Medulla oblongata (tissue), 1 donor: ENCODE measurements around the gene ADTRP.
A peak's percentile ranks its signal among the peaks of the same experiment; 100 is the strongest.

Source experiments
- DNase-seq: peaks from one replicate; pipeline ENCODE4 v3.0.0-alpha.2; 2015; ENCODE audit errors: extremely low spot score

The ADTRP gene, protein sequence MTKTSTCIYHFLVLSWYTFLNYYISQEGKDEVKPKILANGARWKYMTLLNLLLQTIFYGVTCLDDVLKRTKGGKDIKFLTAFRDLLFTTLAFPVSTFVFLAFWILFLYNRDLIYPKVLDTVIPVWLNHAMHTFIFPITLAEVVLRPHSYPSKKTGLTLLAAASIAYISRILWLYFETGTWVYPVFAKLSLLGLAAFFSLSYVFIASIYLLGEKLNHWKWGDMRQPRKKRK

DNA sequence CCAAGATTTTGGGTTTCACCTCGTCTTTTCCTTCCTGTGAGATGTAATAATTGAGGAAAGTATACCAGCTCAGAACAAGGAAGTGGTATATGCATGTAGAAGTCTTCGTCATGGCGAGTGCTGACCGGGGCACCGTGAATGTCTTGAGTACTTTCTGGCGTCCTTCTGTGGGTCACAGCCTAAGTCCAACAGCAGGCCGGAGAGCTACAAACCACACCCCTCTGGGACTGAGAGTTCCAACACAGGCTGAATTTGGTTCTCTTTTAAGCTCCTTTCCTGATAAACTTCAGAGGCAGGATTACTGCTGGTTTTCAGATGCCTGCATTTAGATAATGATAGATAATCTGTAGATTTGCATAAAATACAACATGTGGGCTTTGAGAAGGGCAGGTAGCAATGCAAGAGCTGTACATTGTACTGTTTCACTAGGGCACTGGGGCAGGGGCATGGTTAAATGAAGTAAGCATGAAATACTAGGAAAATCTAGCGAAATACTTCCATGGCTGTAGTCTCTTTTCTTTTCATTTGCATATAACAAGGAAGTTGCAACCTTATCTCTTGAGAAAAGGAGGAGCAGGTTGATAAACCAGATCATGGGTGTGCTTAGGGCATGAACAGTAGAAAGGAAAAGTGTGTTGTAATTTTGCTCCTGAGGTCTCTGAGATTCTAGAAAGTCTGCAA is at the start of gene ADTRP:
Gene ADTRP, minus strand, starts transcription at position 156 of the 681 bp plus-strand sequence. Its CDS starts 44 bp downstream, at position 112.
- DNase-seq: no peak

DNA sequence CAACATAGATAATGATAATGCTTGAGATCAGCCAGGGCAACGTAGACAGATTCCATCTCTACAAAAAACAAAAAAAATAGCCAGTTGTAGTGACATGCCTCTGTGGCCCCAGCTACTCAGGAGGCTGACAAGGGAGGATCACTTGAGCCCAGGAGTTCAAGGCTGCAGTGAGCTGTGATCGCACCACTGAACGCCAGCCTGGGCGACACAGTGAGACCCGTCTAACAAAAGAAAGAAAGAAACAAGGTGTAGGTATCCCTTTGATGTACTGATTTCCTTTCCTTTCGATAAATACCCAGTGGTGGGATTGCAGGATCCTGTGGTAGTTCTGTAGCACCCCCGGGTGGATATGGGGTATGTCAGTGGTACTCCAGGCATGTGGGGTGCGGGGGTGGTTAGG is 48.2 kb upstream of the ADTRP start:
- no peak for DNase-seq

DNA sequence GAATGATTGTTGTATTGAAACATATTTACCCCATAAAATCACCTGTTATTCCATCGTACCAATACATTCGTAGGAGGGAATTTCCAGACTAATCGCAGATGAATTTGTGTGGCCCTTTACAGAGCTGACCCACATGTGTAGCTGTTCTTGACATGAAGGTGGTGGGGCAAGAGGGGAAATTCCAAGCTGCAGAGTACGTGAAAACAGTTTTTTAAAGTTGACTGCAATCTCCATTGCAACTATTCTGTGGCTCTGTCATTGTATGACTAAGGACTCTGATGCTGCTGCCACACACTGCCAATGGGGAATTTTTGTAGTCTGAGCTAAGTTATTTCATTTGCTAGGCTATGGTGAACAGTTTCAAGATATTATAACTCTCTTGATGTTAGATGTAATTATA is 46.4 kb upstream of the ADTRP start:
- no peak for DNase-seq

DNA sequence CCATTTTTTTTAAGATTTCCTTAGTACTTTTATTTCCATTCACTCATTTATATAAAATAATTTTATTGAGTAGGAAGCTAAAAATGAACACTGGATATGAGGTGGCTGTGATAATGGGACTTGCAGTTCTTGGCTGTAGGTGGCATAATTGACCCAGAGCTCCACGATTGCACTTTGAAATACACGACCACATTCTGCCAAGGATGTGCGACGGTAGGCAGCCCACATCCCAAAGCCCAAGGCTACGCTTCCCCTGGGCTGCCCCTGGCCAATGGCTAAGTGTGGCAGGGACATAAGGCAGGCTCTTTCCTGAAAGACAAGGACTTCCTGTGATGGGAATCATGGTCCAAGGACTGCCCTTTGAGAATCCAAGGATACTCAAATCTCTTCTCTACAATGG is 43.7 kb upstream of the ADTRP start:
- peak; percentile 22 for DNase-seq

DNA sequence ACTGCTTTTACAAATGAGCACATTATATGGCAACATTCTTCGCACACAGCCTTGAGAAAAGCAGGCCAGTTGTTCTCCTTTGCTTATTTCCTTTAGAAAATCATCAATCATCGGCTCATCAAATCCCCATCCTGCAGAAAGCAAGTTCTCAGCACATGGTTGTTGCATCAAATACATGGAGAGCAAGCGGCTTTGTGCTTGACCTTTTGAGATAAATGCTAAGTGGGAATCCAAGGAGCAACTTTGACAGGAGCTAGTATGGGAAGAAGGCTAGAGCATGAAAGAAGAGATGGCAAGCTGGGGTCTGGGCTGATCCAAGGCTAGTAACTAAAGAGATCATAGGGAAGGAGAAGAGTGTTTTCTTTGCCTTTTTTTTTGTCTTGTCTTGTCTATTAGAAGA is 43.2 kb upstream of the ADTRP start:
- no peak for DNase-seq

DNA sequence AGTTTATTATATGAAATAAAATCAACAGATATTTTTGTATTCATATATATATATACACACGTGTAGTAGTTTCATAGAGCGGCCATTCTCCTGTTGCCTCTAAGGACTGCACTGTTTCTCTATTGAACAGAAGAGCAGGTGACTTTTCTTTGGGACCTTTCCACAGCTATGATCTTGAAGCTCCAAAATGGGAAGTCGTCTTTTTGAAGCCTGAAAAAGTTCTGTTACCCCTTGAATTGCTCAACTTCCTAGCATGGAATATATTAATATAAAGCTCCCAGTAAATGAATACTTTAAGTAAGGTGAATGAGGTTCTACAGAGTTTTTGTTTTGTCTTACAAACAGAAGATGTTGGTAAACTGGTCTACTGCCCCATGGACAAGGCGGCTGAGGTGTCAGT is 42.2 kb upstream of the ADTRP start:
- DNase-seq: no peak

DNA sequence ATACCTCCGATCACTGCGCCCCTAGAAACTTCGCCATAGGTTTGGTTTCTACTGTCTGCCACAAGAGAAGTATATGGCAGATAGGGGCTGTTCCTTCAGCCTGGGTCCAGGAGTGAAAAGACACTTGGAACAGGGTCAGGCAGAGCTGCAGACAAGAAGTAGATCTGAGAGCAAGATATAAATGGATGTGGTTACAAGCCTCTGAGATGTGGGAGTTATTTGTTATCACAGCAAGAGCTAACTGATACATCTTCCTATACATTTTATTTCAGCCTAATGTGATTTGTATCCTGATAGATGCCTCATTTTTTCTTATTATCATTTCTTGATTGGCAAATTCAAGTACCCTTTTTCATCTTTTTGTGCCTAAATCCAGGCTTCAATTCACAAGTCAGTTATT is 40.9 kb upstream of the ADTRP start:
- DNase-seq: no peak

DNA sequence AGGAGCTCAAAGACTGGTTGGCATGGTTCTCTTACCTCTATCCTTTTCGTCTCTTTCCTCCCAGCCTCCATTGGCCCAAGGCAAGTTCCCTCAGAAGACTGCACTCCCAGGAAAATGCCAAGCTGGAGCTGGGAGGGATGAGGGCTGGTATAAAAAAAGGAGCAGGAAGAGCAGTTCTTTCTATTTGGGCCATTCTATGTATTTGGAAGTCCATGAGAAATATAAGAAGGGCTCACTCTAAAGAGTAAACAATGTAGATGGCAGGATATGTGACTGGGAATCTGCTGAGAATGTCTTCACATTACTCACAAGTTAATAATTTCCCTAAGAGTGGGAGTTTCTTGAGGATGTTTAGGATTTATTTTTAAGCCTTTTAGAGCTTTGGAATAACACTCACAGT is 36.6 kb upstream of the ADTRP start:
- no peak for DNase-seq

DNA sequence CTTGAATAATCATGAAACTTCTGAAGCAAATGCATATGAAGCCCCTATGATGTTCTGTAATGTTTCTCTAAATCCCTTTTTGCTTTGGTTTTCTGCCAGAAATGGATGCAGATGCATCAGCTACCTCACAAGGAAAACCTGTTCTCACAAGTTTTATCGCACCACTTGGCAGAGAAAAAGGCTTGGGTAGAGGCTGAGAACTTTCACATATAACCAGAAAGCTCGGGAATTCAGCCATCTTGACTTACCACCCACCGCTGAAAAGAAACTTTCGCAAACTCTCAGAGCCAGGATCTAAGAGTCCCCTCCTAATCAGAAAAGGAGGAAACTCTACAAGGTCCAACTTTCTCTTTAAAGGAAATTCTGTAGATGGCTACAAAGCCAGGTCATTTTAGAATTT is 36.2 kb upstream of the ADTRP start:
- DNase-seq: no peak

DNA sequence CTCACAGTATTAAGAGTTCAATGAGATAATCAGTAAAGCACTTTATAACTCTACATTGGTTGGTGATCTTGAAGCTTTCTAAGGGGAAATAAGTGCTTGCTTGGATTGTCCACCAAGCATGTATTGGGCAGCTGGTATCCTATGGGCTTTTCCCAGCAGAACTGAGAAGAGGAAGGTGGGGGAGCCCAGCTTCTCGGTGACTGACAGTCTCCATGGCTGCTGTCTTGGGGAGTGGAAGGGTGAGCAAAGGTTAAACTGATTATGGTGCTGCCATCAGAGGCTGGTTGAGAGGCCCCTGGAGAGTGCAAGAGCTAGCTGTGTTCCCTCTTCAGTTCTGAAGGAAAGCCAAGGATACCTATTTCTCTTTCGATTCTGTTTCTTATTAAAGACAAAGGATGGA is 35.5 kb upstream of the ADTRP start:
- DNase-seq: no peak

DNA sequence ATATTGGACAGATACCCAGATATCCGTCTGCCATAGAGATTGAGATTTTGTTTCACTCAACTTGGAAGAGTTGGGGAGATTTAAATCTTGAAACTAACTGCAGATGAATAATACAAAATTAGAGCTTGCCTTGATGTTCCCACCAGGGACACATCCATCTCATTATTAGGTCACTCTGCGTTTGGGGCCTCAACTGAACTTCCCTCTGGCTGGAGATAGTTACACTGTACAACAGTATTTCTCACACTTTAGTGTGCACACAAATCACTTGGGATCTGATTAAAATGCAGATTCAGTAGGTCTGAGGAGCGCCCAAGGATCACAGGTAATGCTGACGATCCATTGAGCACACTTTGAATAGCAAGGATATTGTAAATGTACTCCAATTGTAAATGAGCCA is 35.0 kb upstream of the ADTRP start:
- DNase-seq: no peak

DNA sequence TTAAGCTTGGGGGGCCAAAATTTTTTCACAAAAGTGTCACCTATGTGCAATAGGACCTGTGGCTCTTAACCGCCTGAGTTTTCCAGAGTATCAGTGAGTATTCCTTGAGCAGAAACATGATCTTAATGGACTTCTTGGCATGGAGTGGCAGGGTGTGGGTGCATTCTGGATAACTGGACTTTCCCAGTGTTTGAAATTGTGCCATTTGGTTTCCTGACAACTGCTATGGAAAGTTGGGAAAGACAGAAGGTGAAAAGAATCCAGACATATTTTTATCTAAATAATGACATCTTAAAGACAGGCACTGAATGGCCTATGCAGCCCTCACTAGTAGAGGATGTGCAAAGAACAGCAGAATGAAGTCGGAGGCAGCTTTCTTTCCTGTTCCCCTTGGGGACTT is 34.3 kb upstream of the ADTRP start:
- no peak for DNase-seq

DNA sequence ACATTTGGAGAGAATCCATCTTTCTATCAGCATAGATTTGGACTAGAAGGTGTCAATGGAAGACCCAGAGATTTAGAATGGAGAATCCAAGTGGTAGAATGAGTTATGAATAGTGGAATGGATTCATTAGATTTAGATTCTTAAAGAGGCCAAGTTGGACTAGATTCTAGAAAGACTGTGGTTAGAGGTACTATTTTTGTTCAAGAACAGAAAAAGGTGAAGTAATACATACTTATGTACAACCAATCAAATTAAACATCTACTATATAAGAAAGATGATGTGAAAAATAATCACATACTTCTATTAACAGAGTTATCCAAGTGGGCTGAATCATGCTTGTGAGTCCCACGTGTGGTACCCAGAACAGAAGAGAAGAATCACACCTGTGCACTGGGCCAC is 33.8 kb upstream of the ADTRP start:
- DNase-seq: no peak

DNA sequence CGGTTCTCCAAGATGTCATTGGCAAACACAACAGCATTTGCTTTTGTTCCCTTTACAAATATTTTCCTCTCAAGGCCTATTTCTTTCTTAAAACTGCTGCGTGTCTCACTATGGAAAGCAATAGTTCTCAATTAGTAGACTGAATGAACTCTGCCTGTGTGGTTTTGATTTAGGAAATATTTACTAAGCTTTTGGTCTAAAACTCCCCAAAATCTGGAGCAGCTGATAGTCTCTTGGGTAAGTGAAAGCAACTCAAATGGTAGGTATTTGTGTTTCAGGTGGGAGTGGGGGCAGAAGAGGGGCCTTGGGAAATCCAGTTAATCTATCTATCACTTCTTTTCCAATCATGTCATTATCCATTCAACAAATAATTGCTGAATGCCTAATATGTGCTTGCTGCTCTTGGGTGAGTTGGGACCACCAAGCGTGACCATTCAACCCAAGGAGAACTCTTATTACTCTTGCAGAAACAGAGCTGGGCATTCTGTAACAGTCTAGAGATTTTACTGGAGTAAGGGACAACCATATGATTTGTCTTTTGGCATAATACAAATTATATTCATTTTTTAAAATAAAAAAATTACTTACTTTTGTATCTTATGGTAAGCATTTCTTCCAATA is 33.2 kb upstream of the ADTRP start:
- DNase-seq: no peak

DNA sequence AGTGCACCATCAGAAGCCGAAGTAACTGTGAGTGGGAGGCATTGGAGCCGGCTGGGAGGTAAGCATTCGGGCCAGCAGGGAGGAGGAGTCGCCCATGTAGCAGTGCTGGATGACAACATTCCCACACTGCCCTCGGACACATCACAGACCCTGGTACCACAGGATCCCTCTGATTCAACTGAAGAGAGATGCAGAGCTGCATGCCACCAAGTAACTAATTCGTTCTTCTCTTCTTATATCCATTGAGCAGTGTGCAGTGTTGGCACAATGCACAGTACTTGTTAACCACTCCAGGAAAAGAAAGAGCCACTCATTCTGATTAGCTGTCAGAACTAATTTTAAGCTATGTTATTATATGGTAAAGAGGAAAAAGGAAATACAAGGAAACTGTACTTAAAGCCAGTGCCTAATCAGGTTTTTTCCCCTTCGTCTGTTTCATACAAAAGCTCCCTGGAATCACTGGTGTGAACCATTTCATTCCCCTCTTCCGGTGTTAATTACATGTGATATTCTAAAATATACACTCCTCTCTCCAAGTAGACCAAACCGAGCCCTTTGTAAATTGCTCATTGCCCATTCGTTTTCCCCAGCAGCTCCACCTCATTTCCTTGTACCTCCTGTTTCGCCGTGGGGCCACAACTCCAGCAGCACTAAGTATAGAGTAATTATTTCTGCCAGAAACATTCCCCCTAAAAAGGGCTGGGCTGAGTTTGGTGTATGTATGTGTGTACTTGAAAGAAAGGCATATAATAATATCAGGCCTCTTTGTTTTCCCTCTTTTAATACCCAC is 32.4 kb upstream of the ADTRP start:
- DNase-seq: no peak

DNA sequence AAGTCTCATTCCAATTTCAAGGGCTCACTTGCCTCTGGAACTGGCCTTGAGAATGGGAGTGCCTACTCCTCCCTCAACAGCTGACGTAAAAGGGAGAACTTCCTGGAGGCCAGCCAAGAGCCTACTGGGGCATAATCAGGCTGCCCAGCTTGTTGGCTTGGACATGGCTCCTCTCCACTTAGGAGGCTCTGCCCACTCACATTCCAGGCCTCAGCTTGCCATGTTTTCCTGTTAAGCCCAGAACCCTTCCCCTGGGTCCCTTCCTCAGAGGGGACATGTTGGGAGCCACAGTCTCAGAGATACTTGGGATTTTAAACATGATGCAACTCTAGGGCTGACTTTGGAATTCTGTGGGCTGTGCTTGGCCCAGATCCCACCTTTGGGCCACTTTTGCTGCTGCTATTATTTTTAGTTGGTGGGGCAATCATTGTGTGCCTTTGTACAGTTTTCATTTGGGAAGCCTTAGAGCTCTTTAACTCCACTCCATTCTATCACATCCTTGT is 31.5 kb upstream of the ADTRP start:
- DNase-seq: peak; percentile 75

DNA sequence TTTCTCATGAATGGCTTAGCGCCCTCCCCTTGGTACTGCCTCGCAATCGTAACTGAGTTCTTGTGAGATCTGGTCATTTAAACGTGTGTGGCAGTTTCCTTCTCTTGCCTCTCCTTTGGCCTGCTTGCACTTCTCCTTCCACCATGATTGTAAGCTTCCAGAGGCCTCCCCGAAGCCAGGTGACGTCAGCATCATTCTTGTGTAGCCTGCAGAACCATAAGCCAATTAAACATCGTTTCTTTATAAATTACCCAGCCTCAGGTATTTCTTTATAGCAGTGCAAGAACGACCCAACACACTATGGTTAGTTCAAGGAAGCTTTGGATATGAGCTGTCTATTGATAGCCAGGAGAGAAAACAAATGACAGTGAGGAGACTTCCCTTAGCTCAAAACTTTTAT is 29.5 kb upstream of the ADTRP start:
- DNase-seq: no peak

DNA sequence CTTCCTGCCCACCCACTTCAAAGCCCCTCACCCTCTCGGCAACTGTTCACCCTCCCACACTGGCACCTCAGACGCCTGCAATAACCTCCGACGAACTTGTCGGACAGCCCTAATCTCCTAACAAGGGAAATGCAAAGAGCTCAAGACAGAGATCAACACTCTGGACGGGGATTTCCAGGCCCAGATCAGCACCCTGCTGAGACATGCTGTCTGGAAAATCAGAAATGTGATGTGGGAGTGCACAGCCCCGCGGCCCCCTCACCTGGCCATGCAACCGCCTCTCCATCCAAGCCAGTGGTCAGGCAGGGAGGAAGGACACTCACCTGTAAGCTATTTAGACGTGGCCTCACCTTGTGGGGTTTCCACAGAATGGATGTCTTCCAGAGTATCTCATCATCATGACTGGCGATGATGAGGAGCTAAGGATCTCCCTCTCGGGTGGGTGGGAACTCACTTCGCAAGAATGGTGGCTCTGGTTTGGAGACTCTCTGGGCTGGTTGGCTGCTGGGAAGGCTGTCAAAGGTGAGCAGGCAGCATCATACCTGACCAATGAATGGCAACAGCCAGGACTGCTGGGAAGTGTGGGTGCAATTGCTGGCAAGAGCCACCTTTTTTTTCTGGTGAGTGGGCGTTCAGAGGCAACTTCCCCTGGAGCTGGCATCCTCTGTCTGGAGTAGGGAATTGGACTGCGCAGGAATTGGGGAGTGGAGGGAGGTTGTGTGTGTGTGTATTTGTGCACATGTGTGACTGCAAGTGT is 28.1 kb upstream of the ADTRP start:
- DNase-seq: no peak

DNA sequence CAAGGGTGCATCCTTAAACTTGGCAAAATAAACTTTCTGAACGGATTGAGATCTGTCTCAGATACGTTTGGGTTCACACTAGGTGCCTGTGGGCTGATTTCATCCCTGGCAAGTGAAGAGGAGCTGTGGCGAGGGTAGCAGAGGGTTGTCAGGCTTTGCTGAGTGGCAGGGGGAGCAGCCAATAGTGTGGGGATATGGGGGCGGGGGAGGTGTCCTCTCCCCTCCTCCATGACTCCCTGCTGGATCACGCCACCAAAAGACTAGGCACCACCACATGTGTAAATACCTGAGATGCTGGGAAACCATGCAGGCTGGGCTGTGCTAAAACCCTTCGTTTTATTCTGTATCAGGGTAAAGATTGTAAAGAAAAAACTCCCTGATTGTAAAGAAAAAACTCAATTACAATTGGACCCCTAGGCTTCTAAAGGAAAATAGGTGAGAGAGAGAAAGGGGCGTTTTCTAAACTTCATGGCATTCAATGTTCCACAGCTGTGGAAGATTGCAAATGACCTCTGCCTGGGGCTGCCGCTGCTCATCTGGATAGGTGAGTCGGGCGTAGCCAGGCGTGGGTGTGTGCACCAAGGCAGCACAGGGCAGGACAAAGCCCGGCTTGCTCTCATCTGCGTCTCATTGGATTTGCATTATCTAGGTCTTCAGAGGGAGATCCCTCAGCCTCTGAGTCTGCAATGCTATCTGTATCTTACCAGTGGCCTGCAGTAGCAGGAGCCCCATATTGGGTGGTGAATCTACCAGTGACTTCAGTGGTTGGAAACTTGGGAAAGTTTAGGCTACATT is 26.9 kb upstream of the ADTRP start:
- no peak for DNase-seq

DNA sequence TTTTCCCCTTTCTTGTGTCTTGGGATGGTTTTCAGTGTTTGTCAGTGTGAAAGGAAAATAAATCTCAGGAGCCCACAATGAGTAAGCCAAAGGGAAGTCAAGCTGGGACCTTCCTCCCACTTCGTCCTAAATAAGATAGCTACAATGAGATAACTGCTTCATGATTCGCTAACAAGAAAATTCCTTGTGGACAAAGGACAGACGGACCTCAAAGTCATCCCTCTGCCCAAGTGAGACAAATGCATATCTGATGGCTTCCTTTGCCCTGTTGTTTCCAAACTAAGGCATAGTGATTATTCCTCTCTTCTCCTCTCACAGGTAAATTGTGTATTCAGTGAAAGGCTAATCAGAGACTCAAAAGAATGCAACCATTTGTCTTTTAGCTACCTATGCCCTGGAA is 26.1 kb upstream of the ADTRP start:
- DNase-seq: no peak

DNA sequence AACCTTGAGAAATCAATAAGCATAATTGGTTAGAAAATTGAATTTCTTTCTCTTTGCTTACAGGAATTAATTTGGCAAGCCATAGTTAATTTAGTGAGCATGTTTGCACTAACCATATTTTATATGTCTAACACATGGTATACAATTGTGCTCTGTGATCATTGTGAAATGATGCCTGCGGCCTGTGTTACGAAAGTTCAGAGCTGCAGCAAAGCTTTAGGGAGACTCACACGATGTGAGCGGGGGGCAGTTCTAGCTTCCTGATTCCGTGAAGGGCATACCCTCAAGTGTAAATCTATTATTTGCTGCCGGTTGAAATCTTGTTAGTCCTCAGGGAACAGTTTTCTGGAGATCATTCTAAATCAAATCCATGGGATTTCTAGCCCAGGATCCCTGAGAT is 25.5 kb upstream of the ADTRP start:
- no peak for DNase-seq
